DND-41 (cell line): ENCODE data around the gene DDX17.

Source experiments
- EZH2 ChIP-seq: IDR thresholded peaks from 3 replicates; pipeline ENCODE4 v1.6.1; 2012; ENCODE audit warnings: borderline replicate concordance, low read depth, mild to moderate bottlenecking, moderate library complexity, low read length, inconsistent platforms; ENCODE audit not compliant: severe bottlenecking
- TF ChIP-seq, protein P1 (sequence below): IDR thresholded peaks from 2 replicates; pipeline ENCODE4 v1.5.1; 2012; ENCODE audit warnings: borderline replicate concordance, low read length, moderate library complexity, mild to moderate bottlenecking; ENCODE audit not compliant: poor library complexity, severe bottlenecking; ENCODE audit errors: extremely low read depth

DNA sequence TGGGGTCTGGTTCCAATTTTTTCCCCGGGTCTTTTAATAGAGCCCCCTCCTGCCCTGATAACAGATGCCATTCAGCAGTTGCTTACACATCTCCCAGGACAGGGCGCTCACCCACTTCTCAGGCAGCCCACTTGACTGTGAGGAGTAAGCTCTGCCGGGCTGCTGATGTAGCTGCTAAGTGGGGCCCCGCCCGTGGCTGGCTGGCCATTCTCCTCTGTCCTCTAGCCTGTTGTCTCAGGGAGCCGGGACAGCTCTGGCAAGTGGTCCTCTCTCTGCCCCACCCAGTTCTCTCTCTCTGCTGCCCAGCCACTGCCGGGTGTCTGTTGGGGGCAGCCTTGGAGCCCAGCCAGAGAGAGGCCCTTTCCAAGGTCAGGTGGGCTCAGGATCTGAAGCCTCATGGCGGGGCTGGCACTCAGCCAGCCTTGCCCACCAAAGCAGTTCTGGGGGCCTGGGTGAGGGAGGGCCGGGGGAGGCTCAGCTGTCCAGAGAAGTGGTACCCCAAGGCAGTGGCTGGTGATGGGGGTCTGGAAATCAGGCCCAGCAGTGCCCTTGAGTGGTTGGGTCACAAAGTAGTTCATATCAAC is 60.0 kb downstream of the DDX17 start:
- TF ChIP-seq, protein P1, sequence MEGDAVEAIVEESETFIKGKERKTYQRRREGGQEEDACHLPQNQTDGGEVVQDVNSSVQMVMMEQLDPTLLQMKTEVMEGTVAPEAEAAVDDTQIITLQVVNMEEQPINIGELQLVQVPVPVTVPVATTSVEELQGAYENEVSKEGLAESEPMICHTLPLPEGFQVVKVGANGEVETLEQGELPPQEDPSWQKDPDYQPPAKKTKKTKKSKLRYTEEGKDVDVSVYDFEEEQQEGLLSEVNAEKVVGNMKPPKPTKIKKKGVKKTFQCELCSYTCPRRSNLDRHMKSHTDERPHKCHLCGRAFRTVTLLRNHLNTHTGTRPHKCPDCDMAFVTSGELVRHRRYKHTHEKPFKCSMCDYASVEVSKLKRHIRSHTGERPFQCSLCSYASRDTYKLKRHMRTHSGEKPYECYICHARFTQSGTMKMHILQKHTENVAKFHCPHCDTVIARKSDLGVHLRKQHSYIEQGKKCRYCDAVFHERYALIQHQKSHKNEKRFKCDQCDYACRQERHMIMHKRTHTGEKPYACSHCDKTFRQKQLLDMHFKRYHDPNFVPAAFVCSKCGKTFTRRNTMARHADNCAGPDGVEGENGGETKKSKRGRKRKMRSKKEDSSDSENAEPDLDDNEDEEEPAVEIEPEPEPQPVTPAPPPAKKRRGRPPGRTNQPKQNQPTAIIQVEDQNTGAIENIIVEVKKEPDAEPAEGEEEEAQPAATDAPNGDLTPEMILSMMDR = no peak
- TF ChIP-seq EZH2 = no peak
